Pulmonary artery endothelial cell (primary cell): Measurements from ENCODE around the gene ARL5C. TPM values are rescaled to one million over a fixed set of nuclear protein-coding genes. Genes with fewer than 3 reads are reported as not detected.

ENCODE experiments used
- DNase-seq: peaks from one replicate; pipeline ENCODE4 v3.0.0-alpha.2; 2011; ENCODE audit warnings: low read depth, low spot score
- total RNA-seq: library from RNA; depleted of rRNA; stranded (reverse); fragments of >200 nt; gene quantifications from 2 replicates; pipeline ENCODE4 v1.2.3, GENCODE V29; 2014

Gene ARL5C, protein sequence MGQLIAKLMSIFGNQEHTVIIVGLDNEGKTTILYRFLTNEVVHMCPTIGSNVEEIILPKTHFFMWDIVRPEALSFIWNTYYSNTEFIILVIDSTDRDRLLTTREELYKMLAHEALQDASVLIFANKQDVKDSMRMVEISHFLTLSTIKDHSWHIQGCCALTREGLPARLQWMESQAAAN
- not detected in 2 replicates for total RNA-seq

GRCh38 chr17:39165841-39166349 lies at the start of gene ARL5C:
Gene ARL5C, minus strand, starts transcription at chr17:39166161. Its CDS starts 401 bp downstream, at chr17:39165760.
- no peak for DNase-seq

DNA sequence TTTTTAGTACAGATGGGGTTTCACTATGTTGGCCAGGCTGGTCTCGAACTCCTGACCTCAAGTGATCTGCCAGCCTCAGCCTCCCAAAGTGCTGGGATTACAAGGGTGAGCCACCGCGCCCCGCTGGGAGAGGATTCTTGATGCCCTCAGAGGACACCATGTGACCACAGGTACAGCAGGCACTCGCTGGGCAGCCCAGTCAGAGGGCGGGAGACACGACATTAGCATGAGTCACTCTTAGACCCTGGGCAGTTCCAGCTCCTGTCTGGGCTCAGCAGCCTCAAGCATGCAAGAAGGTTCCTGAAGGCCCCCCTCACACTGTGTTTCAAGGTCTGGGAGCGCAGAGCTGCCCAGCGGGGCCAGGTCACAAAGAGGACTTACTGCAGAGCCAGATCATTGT lies 47.9 kb upstream of the ARL5C start:
- no peak for DNase-seq

DNA sequence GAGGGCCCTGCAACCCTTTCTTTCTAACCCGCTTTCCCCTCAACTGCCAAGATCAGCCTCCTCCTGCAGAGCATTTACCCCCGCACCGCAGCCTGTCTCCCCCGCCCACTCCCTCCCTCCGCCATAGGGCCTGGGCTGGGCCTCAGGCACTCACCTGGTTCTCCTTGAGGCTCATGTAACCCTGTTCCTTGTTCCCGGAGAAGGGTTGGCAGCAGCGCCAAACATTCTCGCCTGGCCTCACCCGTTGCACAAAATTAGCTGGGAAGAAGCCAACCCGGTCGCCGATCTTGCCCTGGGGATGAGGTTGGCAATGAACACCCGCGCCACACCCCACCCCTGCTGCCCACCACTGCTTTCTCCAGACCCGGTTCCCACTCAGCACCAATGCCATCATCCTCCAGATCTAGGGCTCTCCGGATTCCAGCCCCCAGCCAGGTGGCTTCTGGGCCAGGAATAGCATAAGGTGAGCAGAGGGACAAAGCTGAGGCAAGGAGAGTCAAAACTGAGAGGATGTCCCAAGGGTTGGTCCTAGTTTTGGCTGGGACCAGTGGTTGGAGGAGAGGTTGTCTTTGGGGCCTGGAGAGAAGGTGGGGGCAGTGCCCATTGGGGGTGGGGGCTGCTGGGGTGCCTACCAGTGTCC lies 47.0 kb upstream of the ARL5C start:
- DNase-seq: no peak

DNA sequence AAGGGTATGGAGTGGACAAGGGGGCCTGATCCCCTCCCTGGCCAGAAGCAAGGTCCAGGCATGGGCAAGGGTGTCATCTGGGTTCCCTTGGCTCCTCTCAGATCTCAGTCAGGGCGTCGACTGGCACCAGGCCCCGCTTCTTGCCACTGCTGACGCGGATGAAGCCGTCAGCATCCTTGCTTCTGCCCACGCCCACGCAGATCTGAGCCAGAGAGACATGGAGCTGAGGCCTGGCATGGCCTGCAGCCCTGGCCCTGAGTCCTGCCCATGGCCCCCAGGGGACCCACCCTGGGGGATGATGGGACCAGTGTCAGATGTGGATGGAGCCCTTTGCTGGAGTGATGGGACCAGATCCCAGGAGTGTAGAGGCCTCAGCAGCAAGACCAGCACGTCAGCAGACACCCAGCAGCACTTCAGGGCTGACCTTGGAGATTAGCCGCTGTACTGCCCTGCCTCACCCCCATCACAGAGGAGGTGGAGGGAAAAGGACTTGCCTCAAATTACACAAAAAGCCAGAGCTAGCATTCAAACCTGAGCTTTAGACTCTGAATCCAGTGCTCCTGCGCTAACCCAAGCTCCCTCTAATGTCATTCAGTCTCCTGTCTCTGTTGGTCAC lies 46.3 kb upstream of the ARL5C start:
- no peak for DNase-seq

- no peak for DNase-seq
These were observed 44.1 kb upstream of the ARL5C start for GRCh38 chr17:39210093-39210434.

- DNase-seq: no peak
These were observed 43.5 kb upstream of the ARL5C start for GRCh38 chr17:39209317-39210092.

- DNase-seq: no peak
These were observed 42.9 kb upstream of the ARL5C start for GRCh38 chr17:39208893-39209292.

DNA sequence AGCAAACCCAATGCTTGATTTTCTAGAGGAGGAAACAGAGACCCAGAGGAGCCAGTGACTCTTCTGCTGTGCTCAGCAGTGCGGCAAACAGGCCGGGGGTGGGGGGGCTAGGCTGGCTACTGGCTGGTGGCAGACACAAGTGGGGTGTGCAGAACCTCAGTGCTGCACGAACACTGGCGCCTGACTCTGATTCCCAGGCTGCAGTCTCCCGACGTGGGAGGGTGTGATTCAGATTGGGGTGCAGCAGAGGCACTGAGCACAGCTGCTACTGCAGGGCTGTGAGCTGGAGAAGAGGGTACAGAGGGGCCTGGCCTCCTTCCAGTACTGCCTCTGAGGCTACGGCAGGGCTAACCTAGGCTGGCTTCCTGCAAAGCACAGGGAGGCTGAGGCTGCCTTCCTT lies 42.2 kb upstream of the ARL5C start:
- no peak for DNase-seq

DNA sequence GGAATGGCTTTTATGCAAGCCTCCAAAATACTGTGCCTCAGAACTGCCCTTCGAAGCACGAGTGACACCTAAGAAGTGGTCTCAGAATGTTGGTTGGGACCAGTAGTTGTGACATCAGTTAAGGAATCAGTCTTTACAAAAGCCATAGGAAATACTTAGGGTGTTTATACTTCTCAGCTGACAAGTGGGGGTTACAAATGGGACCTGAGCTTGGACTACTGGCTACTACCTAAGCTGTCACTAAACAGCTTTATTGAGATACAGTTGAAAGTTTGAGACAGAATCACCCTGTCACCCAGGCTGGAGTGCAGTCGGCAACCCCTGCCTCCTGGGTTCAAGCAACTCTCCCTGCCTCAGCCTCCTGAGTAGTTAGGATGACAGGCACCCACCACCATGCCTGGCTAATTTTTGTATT lies 39.2 kb upstream of the ARL5C start:
- no peak for DNase-seq

DNA sequence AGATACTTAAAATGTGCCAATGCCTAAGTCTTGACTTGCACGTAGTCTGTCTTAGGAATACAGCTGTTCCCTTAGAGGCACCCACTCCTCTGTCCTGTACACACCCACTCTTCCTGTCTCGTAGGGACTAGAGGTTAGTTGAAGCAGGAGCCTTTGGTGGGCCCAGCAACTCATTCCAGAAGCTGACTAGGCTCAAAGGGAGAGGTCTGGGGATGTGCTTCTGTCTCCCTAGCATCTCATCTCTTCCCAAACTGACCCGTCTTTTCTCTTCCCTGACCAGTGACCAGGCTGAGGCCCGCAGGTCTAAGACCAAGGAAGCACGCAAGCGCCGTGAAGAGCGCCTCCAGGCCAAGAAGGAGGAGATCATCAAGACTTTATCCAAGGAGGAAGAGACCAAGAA lies 38.3 kb upstream of the ARL5C start:
- DNase-seq: no peak

DNA sequence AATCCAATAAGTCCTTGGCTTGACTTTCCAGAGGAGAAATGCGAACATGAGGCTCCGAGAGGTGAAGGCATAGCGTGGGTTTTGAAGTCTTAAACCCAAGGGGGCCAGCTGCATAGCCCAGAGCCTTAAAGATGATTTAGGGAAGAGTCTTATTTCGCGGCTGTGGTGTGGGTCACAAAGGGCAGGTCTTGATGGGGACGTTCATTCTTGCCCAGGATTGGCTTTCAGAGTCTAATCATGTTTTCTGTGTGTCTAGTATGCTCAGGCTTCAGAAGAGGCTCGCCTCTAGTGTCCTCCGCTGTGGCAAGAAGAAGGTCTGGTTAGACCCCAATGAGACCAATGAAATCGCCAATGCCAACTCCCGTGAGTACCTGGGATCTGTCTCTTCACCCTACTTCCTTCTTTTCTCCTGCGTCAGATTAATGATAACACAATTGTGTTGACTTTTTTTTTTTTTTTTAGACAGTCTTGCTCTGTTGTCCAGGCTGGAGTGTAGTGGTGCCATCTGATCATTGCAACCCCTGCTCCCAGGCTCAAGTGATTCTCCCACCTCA lies 35.1 kb upstream of the ARL5C start:
- DNase-seq: no peak

DNA sequence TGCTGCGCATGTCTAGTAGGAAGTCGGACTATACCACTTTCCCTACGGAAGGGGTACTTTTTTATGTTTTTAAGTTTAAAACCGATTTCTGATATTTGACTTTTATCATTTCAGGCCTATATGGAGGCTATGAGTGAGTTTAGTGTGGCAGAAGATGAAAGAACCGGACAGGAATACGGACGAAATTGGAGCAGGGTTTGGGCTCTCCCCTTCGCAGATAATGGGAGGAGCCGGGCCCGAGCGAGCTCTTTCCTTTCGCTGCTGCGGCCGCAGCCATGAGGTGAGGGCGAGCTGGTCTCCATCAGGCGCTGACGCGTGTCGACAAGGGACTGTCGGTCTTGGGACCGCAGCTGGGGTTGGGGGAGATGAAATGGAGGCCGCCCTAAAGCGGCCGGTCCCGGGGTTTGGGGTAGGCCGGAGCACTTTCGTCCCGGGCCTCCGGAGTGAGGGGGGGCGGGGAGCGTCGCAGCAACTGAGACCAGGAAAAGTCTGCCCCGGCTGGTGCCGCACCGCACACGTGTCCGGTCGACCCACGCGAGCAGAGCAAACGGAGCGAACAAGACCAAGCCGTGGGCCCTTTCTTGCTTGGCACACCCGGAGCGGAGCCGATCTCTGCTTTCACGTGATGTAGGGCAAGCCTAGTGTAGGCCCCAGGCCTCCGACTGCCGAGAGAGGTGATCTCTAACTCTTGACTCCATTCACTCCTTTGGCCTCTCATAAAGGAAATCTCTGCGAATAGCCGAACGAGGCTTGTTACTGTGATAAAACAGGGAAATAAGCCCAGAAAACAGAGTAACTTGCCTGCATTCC lies 34.3 kb upstream of the ARL5C start, which contains the start of gene RPL19:
RPL19 (plus strand) TSS at position 214 of the 810 bp plus-strand sequence; CDS start at position 276, 62 bp downstream.
- DNase-seq: no peak

DNA sequence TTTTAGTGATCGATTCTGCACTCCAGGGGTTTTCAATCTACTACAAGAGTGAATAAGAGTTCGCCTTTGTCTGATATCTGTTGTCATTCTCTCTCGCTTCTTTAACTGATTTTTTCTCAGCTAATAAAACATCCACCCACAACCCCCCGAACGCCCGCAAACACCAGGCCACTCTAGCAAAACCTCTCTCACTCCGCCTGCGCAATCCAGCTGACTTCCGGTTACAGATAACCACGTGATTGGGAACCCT lies 33.8 kb upstream of the ARL5C start:
- peak; percentile 84 for DNase-seq

DNA sequence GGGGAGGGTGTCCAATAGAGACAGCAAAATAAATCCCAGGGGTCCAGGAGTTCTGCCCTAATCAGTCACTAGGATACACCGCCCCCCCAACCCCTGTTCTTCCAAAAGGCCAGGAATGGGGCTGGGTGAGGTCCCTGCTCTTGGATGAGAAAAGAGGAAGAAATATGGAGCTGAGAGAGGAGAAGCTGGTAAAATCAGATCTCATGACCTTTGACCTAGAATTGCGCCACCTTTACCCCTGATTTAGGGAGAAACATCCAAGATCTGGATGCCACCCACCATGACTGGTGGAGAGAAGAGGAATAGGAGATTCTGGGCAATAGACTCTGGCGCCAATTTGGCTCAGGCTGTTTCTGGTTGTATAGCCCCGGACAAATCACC lies 32.2 kb upstream of the ARL5C start:
- DNase-seq: no peak

DNA sequence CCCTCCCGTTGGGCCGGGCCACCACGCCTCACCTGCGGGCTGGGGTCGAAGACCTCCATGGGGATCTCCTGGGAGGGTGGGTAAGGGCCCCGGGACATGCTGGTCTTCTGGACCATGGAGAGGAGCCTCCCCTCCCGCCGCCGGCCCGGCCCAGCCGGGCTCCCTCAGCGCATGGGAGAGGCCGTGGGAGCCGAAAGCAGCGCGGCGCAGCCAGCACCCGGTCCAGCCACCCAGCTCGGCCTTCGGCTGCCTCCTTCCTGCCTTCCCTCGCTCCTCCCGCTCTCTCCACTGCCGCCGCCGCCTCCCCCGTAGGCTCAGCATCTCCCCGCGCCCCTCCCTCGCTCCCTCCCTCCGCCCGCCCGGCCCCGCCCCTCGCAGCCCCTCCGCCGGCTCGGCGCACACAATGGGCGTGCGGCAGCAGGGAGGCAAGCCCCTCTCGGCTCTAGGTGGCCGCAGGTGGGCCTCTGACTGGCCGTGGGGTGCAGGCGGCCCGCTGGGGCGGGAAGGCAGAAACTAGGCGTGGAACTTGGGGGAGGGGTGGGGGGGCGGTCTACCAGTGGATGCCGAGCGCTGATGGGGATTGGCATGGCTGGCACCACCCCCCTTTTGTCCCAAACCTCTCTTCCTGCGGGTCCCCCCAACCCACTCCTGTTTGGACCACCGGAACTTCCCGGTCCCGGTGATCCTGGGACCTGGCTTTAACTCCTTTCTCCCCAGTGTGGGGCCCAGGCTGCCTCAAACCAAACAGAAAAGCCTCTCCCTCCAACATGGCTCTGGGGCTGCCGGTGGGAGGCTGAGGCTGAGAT lies 31.6 kb upstream of the ARL5C start, which contains the start of gene CACNB1:
CACNB1 (minus strand) TSS at position 290 of the 806 bp plus-strand sequence; CDS start at position 116, 174 bp downstream.
- peak; percentile 10 for DNase-seq

GRCh38 chr17:39196808-39197291 lies 30.9 kb upstream of the ARL5C start:
- DNase-seq: no peak

DNA sequence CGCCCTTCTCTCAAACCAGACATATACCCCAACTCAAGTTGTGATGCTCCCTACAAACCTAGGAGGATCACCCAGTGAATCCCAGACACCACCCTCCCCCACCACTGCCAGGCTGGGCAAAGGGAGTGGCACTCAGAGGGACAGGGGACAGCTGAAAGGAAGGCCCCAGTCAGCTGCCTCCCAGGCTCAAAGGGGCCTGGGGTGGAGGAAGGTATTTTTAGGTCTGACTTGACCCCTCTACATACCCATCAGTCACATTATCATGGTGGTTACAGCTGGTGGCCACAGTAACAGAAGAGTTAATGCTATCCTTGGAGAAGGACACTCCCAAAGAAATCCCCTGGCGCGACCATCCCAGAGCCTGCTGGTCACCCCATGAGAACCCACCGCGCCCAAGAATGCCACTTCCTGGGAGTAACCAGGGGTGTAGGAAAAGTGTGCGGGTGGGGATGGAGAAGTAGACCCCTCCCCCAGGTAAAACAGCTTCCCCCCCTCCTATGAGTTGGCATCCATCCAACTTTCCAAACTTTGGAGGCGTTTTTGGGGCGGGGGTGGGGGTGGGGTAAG lies 30.4 kb upstream of the ARL5C start:
- DNase-seq: no peak

- DNase-seq: no peak
These were observed 29.7 kb upstream of the ARL5C start for GRCh38 chr17:39195568-39196160.

GRCh38 chr17:39194985-39195524 lies 29.1 kb upstream of the ARL5C start:
- no peak for DNase-seq
